ENCODE results near the gene CABCOCO1.

The CABCOCO1 gene

DNA sequence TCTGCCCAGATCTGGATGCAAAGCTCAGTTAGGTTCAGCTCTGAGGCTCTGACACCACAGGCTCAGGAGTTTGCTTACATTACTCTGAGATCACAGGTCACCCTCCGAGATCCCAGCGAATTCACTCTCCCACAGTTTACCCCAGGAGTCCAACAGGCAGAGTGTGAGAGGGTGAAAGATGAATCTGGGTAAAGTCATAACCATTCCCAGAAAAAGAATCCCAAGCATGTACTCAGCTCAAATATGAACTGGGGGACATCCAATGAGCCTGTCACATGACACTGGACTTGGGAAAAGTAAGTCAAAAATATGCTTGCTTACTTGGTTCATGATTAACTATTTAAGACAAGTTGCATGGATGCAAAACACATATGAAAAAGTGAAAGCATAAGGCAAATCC, 128.5 kb downstream of the CABCOCO1 start:
- FAIRE-seq, result no peak

DNA sequence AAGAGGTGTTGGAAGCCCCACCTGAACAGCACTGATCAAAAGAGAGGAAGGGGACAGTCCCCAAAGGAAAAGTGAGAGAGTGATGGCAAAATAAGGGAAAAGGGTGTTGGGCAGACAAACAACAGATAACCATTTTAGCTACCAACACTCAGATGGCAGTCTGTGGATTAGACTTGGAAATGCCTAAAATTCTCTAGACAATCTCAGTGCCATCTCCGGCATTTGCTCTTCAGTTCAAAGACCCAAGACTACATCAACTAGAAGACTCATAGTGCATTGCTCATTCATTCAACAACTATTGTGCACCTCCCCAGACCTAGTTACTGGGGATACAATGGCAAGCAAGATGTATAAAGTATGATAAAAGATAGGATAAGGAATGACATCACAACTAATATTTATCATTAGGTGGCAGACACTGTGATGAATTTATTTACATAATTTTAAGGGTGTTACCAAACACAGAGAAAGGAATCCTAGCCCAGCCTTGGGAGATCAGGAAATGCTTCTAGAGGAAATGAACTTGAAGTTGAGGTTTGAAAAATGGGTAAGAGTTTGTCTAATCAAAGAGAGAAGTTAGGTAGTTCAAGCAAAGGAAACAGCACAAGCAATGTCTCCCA, 129.5 kb downstream of the CABCOCO1 start:
- no peak for FAIRE-seq

GRCh38 chr10:61792921-61793320, 130.2 kb downstream of the CABCOCO1 start:
- no peak for FAIRE-seq

DNA sequence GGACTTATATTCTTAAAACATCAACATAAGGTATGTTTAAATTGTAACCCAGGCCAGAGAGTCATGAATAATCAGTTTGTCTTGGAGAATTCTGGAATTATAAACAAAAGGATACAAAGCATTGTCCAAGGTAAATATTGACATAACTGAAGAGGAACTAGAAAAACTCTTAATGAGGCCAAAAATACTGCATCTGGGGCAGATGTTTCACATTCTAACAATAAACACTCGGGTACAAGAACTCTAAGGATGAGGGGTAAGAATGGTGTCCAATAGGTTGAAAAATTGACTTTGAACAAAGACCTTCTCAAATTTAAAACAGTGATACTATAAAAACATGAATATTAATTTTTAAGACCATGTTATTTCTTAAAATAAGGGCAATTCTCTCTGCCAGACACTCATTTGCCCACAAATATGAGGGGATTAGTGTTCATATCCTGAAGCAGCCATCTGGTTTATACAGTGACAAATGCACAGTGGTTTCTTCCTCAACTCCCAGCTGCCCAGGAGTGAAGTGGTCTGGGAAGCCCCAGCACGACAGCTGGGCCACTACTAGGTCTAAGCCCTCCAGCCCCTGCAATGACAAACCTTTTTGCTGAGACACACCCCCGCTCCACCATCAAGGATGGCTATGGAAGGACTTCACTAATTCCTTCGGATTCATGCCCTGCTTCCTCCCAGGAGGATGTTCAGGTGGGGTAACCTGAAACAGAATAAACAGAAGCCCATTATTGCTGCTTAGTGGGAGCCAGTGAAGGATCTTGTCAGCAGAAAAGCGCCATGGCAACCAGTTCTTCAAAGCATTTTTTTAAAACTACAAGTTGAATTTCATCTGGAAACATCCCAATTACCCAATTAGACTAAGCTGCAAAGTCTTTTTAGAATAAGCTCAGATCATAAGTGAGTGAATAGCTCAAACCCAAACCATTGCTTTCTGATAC, 131.3 kb downstream of the CABCOCO1 start:
- FAIRE-seq, result no peak

- no peak for FAIRE-seq
These were observed 132.4 kb downstream of the CABCOCO1 start for GRCh38 chr10:61795147-61795546.

DNA sequence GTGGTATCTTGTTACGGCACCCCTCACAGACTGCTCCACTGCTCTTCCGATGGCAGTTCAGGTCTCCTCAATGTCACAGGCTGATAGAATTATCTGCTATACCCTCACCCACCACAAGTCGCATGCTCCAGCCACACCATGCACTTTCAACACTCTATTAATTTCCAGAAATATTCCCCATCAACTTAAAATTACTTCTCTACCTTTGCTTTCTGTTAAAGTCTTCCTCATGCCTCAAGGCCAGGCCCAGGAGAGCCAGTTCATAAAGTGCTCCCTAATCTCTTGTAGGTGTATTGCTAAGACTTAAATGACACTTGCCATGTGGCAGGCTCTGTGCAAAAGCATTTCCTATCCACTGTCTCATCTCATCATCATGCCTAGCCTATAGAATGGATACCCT, 132.8 kb downstream of the CABCOCO1 start:
- no peak for FAIRE-seq

DNA sequence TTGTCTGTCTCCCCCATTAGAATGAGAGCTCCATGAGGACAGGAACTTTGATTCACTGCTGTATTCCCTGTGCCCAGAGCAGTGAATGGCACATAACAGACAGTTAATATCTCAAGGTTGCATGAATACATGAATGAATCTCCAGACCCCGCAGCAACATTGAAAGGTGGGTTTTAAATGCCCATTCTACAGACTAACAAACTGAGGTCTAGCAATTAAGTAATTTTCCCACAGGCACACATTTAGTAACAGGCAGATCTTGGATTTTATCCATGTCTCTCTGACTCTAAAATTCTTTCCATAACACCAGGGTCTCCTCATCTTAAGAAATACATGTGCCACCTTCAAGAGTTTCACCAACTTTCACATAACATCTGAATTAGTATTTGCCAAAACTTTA, 134.1 kb downstream of the CABCOCO1 start:
- FAIRE-seq, result no peak

DNA sequence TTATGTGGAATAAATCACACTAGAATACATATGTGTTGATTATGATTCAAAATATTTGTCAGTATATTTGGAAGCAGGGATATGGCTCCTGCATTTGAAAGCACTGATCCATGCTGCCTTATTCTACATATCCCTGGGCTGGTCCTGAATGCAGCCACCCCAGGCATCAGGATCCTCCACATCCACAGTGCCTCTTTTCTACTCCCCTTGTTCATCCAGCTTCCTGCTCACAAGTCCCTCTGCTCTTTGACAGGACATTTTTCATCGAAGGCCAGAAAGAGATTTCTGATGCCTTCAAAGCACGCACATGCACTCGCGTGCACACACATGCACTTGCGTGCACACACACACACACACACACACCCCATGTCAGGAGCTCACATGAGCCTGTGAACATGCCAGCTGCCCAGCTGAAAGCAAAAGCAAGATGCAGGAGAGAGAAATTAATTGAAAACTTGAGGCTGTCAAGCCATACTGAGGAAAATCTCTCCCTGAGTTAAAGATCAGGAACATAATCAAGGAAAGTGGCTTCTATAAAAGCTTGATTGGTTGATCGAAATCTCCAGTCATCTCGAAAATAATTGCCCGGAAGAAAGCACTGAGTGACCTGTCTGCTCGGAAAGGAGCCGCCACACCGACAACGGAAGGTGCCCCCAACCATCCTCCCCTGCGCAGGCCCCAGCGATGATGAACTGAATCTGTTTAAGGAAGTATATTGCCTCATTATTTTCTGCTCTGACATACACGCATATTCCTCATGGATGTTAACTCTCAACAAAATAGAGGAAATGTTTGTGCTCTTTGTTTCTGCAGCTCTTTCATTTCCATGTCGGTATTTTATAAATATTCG, 134.8 kb downstream of the CABCOCO1 start:
- no peak for FAIRE-seq

GRCh38 chr10:61798713-61799112, 136.0 kb downstream of the CABCOCO1 start:
- FAIRE-seq, result no peak

DNA sequence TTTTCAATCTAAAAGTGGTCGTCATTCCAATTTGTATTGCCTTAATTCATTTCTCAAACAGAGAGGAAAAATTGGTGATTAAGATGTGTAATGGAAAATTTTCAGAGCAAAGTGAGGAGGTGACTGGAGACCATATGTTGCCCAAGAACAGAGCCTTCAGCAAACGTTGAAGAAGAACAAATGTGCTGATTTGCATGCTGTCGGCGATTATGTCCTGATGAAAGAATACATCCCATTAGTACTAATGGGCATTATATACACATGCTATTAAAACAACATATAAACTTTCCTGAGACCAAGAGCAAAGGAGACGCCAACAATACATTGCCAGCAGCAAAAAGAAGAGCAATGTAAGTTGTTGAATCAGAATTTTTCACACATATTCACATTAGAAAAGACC, 138.8 kb downstream of the CABCOCO1 start:
- FAIRE-seq, result no peak

- no peak for FAIRE-seq
These were observed 140.5 kb downstream of the CABCOCO1 start for GRCh38 chr10:61803269-61803668.

- no peak for FAIRE-seq
These were observed 141.7 kb downstream of the CABCOCO1 start for GRCh38 chr10:61804414-61804813.

DNA sequence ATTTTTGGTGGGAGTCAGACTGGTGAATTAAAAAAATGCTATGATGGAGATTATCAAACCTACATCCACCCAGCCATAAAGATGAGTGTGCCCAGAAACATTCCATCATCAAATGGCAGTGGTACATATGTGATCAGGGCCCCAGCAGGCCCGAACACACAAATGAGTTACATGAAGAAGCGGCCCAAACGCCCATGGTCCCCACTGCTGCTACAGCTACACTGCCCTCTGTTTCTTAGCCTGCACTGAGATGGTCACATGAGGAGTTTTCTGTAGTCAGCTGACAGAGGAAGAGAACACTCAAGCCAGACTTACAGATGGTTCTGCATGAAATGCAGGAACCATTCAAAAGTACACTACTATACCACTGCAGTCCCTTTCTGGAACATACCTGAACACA, 142.4 kb downstream of the CABCOCO1 start:
- FAIRE-seq, result no peak

- FAIRE-seq, result no peak
These were observed 147.5 kb downstream of the CABCOCO1 start for GRCh38 chr10:61810263-61810662.

DNA sequence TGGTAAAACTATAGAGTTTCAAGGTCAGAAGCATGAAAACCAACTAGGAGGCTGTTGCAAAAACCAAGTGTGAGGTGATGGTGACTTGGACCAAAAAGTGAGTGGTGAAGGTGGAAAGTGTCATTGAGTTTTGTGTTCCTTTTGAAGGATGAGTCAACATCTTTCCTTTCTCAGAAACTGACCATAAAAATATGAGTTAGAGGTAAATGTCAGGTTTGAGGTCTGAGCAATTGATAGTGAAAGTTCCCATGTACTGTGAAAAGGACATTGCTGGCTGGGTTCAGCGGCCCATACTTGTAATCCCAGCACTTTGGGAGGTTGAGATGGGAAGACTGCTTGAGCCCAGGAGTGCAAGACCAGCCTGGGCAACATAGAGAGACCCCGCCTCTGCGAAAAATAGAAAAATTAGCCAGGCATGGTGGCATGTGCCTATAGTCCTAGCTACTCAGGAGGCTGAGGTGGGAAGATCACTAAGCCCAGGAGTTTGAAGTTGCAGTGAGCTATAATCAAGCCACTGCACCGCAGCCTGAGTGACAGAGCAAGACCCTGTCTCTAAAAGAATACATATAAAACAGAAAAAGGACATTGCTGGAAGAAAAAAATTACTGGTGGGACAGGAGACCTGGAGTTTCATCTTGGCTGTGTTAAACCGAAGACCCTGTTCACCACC, 149.5 kb downstream of the CABCOCO1 start:
- FAIRE-seq, result no peak

- no peak for FAIRE-seq
These were observed 150.2 kb downstream of the CABCOCO1 start for GRCh38 chr10:61812920-61813319.

GRCh38 chr10:61814160-61814559, 151.4 kb downstream of the CABCOCO1 start:
- FAIRE-seq, result no peak

GRCh38 chr10:61815496-61815895, 152.8 kb downstream of the CABCOCO1 start:
- no peak for FAIRE-seq
